ENCODE measurements around the gene MRAS. TPM values are rescaled to one million over a fixed set of nuclear protein-coding genes. Genes with fewer than 3 reads are reported as not detected.

Gene MRAS
- total and polyA plus RNA-seq, 2 of the 8 experiments (the other 6 are each of a cell fraction or from before 2014, with no cell fraction given) = 10.6 to 16.2 TPM

GRCh38 chr3:138326866-138327595 lies 21.3 kb upstream of the MRAS start:
- Histone ChIP-seq H2BK5ac (ENCODE audit: low read depth, low read length) (no peak overlapping the region), H3K36me3 (ENCODE audit: control insufficient read depth in 2 of 4, insufficient read depth in 4 of 4, low read length in 3 of 4) (no peaks in the 10 kb centered on the region), H3K4me3 (ENCODE audit: extremely low read depth in 1 of 4, insufficient read depth in 2 of 4, low read depth in 3 of 4, low read length in 4 of 4) (no peak overlapping the region), H3K56ac (replicated peaks; ENCODE audit: insufficient read length, low read depth, low read length) (no peak overlapping the region), H3K79me2 (ENCODE audit: control insufficient read depth in 1 of 2, insufficient read depth in 2 of 2, low read length in 2 of 2) (no peaks in the 10 kb centered on the region), H2BK20ac (ENCODE audit: low read length) (no peak overlapping the region), H3K4me1 (replicated peaks in 1 of 4; ENCODE audit: control insufficient read depth in 3 of 4, insufficient read depth in 4 of 4, low read length in 3 of 4) (peaks cover 0 to 4% (median 2%) of the 10 kb centered on the region in 4 experiments; a peak in 2 of 7 replicates), H3K4me2 (ENCODE audit: insufficient read depth in 1 of 2, low read depth in 2 of 2, low read length in 2 of 2) (no peak overlapping the region), H3K23ac (ENCODE audit: insufficient read length) (no peak overlapping the region), H4K5ac (ENCODE audit: insufficient read length, low read depth, low read length) (no peak overlapping the region), H4K8ac (ENCODE audit: extremely low read depth, insufficient read depth, low read length) (no peak overlapping the region), H3K9me3 (ENCODE audit: insufficient read depth in 2 of 2, low read depth in 1 of 2, low read length in 1 of 2) (no peaks in the 10 kb centered on the region), H3K23me2 (ENCODE audit: low read depth, low read length) (peaks cover 5% of the 10 kb centered on the region), H2BK15ac (ENCODE audit: low read length) (no peak overlapping the region), H2BK120ac (replicated peaks; ENCODE audit: low read depth, low read length) (no peak overlapping the region), H3K27ac (ENCODE audit: low read depth, low read length) (no peak overlapping the region), H2AK5ac (ENCODE audit: low read depth, low read length) (no peak overlapping the region), H4K91ac (replicated peaks; ENCODE audit: insufficient read length, low read length) (no peak overlapping the region), H4K20me1 (replicated peaks in 1 of 2; ENCODE audit: control insufficient read depth in 1 of 2, insufficient read depth in 2 of 2, low read length in 2 of 2) (no peaks in the 10 kb centered on the region), H3K4ac (replicated peaks; ENCODE audit: insufficient read length, low read depth, low read length) (no peak overlapping the region), H2AFZ (ENCODE audit: low read length) (no peak overlapping the region), H3K27me3 (replicated peaks in 1 of 4; ENCODE audit: control insufficient read depth in 3 of 4, extremely low read depth in 1 of 4, insufficient read depth in 3 of 4, low read length in 3 of 4) (no peaks in the 10 kb centered on the region), H3K9ac (replicated peaks in 1 of 4; ENCODE audit: extremely low read depth in 1 of 4, low read depth in 3 of 4, low read length in 3 of 4) (no peak overlapping the region), H3K79me1 (ENCODE audit: low read depth, low read length) (no peaks in the 10 kb centered on the region), H2BK12ac (ENCODE audit: low read depth, low read length) (no peak overlapping the region), H3K18ac (ENCODE audit: extremely low read depth, low read length) (no peak overlapping the region), H3K14ac (ENCODE audit: insufficient read length) (no peak overlapping the region)
- FAIRE-seq (no peak), DNase-seq (ENCODE audit: low read depth in 1 of 2, low spot score in 2 of 2) (no peak)
- TF ChIP-seq RAD21 (IDR thresholded peaks at IDR 0.05 in 1 of 2, conservative IDR thresholded peaks at IDR 0.05 in 1 of 2; ENCODE audit: low read depth in 2 of 2, low read length in 2 of 2) = no peak
- TF ChIP-seq NRF1 (IDR thresholded peaks at IDR 0.05; ENCODE audit: low read depth, low read length) = no peak
- TF ChIP-seq USF2 (IDR thresholded peaks at IDR 0.05; ENCODE audit: low read length) = no peak
- TF ChIP-seq ATF2 (IDR thresholded peaks at IDR 0.05; ENCODE audit: low read length) = no peak
- no peak for TF ChIP-seq CREB1 (IDR thresholded peaks at IDR 0.05)
- TF ChIP-seq RXRA (IDR thresholded peaks at IDR 0.05; ENCODE audit: insufficient read depth, low read depth, low read length) = no peak
- no peak for TF ChIP-seq E2F6 (IDR thresholded peaks at IDR 0.05)
- no peak for TF ChIP-seq SP2 (IDR thresholded peaks at IDR 0.05; ENCODE audit: low read length)
- TF ChIP-seq TEAD4 (IDR thresholded peaks at IDR 0.05; ENCODE audit: low read depth, low read length) = no peak
- 90% methylated on average over 9 of the region's 12 CpGs; no CpG with 5 or more reads in 1 of the 2 experiments for WGBS, 2 experiments (ENCODE audit: extremely low coverage in 1 of 2, insufficient coverage in 1 of 2, insufficient read length in 1 of 2, insufficient replicate concordance in 2 of 2, low coverage in 1 of 2, low lambda C conversion rate in 2 of 2, missing lambda C conversion rate in 1 of 2)
- ChIA-PET POLR2A (ENCODE audit: partially characterized antibody) (interaction anchor here (0.9 kb wide), 1 partner anchor 14 kb away, joined by 3 read pairs; no protein-coding TSS in a partner anchor), CTCF (ENCODE audit: partially characterized antibody) (interaction anchor here (0.6 to 3.2 kb wide), 8 partner anchors 9 to 614 kb away, joined by 3 to 20 read pairs (median 7); no protein-coding TSS in a partner anchor)
